Neural progenitor cell (in vitro differentiated cells): ENCODE measurements around the gene EMC1.

Experiments used
- EZH2 ChIP-seq: fragments of 200-600 bp; sonication (generic); IDR thresholded peaks from 2 replicates; pipeline ENCODE4 v1.6.1; 2017; ENCODE audit warnings: antibody characterized with exemption, mild to moderate bottlenecking, moderate library complexity
- TF ChIP-seq, protein P1 (sequence below): fragments of 200-600 bp; sonication (generic); IDR thresholded peaks from 2 replicates; pipeline ENCODE4 v1.5.1; 2017; ENCODE audit warnings: antibody characterized with exemption, mild to moderate bottlenecking

DNA sequence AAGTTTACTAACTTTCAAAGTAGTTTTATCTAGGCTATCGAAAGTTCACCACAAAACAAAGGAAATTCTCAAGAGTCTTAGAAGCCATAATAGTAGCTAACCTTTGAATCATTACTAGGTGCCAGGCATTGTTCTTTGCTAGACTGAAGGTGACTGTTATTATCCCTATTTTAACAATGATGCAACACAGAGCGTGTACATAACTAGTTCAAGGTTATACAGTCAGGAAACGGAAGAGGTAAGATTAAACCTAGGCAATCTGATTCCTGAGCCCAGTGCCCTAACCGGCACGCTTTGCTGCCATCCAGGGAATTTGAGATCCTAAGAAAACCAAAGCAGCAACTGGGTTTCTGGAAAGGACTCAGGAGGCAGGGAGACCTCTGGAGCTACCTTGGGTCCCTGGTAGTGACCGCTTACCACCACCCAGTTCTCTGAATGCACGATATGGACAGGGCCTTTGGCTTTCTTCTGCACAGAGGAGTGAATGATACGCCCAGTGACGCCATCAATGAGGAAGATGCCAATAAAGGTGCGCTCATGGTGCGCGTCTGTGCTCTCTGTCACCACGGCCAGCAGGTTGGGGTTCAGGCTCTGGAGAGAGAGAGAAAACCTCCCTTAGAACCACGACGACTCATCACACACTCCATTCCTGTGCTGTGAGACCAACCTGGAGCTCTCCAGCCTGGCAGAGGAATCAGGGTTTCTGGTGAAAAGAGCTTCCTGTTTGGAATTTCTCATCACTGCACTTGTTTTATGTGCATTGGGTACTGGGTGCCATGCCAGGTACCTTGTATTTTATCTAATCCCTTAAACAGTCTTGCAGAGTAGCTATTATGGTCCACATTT, 28.1 kb downstream of the EMC1 start:
- TF ChIP-seq, protein P1, sequence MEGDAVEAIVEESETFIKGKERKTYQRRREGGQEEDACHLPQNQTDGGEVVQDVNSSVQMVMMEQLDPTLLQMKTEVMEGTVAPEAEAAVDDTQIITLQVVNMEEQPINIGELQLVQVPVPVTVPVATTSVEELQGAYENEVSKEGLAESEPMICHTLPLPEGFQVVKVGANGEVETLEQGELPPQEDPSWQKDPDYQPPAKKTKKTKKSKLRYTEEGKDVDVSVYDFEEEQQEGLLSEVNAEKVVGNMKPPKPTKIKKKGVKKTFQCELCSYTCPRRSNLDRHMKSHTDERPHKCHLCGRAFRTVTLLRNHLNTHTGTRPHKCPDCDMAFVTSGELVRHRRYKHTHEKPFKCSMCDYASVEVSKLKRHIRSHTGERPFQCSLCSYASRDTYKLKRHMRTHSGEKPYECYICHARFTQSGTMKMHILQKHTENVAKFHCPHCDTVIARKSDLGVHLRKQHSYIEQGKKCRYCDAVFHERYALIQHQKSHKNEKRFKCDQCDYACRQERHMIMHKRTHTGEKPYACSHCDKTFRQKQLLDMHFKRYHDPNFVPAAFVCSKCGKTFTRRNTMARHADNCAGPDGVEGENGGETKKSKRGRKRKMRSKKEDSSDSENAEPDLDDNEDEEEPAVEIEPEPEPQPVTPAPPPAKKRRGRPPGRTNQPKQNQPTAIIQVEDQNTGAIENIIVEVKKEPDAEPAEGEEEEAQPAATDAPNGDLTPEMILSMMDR = no peak
- TF ChIP-seq EZH2 = no peak
